Stimulated activated CD4-positive, alpha-beta T cell treated with anti-CD3 and anti-CD28 coated beads, Interleukin-1b, Interleukin-23, amount 100 ng/mL, for 48 hours (primary cell): ENCODE measurements around the gene GK.
"Not testable (repeated sequence)": the region's sequence is repeated elsewhere in the genome, so short reads cannot be mapped to it uniquely, and the experiment has no call there.

Source experiments
- DNase-seq: peaks from one replicate; pipeline ENCODE4 v3.0.0-alpha.2; 2020

GK gene

GRCh38 chrX:30713061-30713525 lies 59.9 kb downstream of the GK start:
- peak; percentile 43 for DNase-seq

GRCh38 chrX:30714138-30714537 lies 60.9 kb downstream of the GK start:
- no peak for DNase-seq

GRCh38 chrX:30715976-30716375 lies 62.8 kb downstream of the GK start:
- no peak for DNase-seq

- DNase-seq = no peak
Observed at GRCh38 chrX:30733852-30734660, 80.8 kb downstream of the GK start.

- no peak for DNase-seq
Observed at GRCh38 chrX:30734782-30735181, 81.6 kb downstream of the GK start.

GRCh38 chrX:30735839-30736238 lies 82.6 kb downstream of the GK start:
- peak; percentile 73 for DNase-seq

GRCh38 chrX:30741545-30741944 lies 88.3 kb downstream of the GK start:
- no peak for DNase-seq

- no peak for DNase-seq
Observed at GRCh38 chrX:30748342-30748960, 95.2 kb downstream of the GK start.

GRCh38 chrX:30751497-30751896 lies 98.3 kb downstream of the GK start:
- no peak for DNase-seq

GRCh38 chrX:30762755-30763154 lies 109.5 kb downstream of the GK start:
- DNase-seq = no peak

GRCh38 chrX:30773764-30774163 lies 120.5 kb downstream of the GK start:
- DNase-seq = not testable (repeated sequence)

- no peak for DNase-seq
Observed at GRCh38 chrX:30777575-30777974, 124.4 kb downstream of the GK start.

- no peak for DNase-seq
Observed at GRCh38 chrX:30779453-30780030, 126.3 kb downstream of the GK start.
